GM11168 (cell line): ENCODE results near the gene ARHGAP32.

Source experiments
- in situ Hi-C: fragments of 300-500 bp; cut with MboI; formaldehyde crosslinking; loops from one replicate; pipeline ENCODE4 v1.12.0; 2022; ENCODE audit warnings: low sequenced_read_pairs; ENCODE audit not compliant: unreplicated experiment

ARHGAP32 gene

DNA sequence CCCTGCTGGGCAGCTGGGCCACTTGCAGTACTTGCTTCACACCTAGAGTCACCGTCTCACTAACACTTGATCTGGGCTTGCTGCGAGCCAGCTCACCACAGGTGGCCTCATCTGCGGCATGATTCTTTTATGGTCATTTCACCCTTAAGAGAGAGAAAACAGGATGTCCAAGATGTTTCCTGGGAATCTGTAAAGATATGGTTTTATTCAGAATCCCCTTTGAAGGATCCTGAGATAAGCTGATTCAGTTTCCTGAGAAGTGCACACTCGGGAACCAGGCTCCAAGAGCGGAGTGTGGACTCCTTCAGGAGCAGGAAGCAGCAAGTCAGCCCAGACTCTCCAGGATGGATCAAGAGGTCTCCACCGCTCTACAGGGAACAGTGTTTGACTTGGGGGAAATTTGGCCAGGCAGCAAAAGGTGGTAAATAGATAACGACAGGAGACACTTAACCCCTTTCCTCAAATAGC, 227.6 kb downstream of the ARHGAP32 start:
- in situ Hi-C loops, result no loop called here

DNA sequence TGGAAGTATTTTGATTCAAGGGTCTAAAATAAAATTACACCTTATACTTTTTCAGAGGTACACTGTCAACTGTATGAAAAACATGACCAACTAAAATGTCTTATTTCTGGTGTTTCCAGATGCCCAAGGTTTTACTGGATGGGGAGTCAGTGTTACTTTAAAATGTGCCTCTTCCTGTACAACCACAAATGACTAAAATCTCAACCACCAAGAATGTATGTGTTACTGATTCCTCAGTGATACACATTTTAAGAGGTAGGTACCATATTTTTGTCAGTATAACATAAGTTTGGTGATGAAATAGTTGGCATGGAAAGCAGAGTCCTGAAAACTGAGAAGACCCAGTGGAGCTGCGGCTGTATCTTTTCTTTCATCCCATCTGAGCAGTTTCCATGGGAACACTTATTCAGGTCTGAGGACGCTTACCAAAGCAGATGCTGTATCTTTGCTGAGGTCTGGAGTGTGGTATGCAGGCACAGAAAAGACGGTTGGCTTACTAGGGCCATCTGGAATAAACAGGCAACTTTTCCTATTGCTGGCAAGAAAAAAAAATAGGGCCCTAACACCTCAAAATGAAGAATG, 228.3 kb downstream of the ARHGAP32 start:
- in situ Hi-C loops, result no loop called here

DNA sequence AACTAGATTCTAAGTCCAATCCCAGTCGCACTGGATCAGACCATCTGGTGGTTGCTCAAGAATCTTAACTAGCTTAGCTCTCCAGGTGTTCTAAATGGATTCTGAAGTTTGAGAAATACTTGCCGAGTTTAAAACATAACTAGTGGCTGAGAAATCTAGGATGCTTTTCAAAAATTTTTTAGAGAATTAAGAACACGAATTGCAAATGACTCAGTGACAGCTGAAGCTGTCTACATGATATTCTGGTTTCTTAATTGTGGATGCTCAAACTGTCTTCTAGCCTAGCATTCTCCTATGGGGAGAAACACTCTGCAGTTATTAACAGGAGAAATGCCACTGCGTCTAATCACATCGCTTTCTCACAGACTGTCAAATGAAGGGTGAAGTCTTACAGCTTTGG, 229.2 kb downstream of the ARHGAP32 start:
- in situ Hi-C loops, result no loop called here

DNA sequence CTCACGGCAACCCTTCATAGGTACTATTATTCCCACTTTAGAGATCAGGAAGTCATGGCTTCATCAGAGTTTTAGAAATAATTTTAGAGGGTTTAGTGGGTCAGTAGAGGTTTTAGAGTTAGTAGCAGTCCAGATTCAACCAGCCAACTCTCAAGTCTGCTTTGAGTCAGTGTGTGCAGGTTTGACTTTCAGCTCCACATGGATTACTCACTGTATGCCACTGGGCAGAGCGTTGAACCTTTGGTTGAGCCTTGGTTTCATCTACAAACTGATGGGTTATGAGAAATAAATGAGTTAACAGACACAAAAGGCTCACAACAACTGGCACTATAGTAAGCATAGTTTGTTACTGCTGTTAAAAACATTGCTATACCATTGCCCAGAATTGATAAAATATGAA, 230.5 kb downstream of the ARHGAP32 start:
- in situ Hi-C loops, result no loop called here

DNA sequence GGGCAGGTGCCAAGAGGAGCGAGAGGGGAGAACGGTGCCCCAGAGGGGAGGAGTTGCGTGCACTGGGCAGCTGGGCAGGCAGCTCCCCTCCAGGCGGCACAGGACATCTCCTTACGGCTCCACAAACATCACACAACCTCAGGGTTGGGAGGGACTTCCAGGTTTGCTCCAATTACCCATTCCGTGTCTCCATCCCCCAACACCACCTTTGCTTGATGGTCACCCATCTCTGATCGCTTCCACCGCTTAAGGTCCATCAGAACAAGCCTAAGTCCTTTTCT, 235.0 kb downstream of the ARHGAP32 start:
- in situ Hi-C loops, result loop anchor here (5.0 kb wide), 1 partner anchor 75 kb away; no protein-coding TSS in a partner anchor

DNA sequence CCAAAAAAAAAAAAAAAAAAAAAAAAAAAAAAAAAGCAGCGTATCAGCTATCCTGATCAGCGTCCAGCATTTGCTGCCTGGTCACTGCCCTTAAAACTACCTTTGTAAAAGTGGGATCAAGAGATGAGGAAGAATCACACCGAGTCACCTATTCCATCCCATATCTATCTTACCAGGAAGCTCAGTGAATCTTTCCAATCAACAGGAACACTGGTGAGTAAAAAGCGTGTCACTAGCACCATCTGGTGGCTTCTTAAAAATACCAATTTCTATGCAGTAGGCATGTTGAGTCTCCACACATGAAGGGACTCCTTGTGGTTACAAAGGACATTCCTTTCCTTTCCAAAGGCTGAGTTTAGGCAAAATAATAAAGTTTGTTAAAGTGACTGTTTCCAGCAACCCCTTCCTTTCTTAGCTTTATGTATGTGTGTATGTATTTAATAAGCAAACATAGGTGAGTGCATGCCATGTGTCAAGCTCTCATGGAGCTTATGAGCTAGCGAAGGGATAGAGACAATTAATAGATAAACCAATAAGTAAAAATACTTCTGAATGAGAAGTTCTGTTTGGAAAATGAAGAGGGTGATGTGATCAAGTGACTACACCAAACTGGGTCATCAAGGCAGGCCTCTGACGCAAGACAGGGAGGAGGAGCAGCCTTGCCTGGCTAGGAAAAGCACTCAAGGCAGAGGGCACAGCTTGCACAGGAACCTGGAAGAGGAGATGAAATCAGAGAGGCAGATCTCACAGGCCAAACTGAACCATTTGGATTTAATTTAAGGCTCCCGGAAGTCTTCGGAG, 235.5 kb downstream of the ARHGAP32 start:
- in situ Hi-C loops, result loop anchor here (5.0 kb wide), 1 partner anchor 74 kb away; no protein-coding TSS in a partner anchor

DNA sequence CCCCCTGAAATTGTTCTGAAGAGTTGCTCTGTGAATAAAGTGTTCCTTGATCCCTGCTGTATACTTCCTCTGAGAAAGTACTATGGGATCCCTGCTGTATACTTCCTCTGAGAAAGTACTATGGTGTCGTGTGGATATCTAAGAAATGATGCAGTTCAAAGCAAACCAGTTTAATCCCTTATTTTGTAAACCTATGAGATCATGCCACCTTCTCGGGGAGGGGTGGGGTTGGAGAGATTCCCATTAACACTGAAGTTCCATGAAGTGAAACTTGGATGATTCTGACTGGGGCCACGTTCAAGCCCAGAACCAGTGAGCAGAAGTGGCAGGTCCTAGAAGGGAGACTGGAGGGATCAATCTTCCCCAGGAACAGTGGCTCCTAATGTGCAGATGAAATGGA, 236.5 kb downstream of the ARHGAP32 start:
- in situ Hi-C loops, result loop anchor here (5.0 kb wide), 1 partner anchor 73 kb away; no protein-coding TSS in a partner anchor

DNA sequence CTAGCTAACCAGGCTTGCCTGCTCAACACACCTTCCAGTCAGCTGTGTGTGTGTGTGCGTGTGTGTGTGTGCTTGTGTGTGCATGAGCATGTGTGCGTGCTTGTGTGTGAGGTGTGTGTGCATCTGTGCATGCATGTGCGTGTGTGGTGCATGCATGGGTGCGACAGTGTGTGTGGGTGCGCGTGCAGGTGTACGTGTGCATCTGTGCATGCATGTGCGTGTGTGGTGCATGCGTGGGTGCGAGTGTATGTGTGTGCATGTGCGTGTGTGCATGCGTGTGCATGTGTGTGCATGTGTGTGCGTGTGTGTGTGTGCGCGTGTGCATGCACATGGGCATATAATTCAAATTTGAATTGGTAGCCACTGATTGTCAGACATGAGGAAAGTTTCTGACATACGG, 239.0 kb downstream of the ARHGAP32 start:
- in situ Hi-C loops, result no loop called here

DNA sequence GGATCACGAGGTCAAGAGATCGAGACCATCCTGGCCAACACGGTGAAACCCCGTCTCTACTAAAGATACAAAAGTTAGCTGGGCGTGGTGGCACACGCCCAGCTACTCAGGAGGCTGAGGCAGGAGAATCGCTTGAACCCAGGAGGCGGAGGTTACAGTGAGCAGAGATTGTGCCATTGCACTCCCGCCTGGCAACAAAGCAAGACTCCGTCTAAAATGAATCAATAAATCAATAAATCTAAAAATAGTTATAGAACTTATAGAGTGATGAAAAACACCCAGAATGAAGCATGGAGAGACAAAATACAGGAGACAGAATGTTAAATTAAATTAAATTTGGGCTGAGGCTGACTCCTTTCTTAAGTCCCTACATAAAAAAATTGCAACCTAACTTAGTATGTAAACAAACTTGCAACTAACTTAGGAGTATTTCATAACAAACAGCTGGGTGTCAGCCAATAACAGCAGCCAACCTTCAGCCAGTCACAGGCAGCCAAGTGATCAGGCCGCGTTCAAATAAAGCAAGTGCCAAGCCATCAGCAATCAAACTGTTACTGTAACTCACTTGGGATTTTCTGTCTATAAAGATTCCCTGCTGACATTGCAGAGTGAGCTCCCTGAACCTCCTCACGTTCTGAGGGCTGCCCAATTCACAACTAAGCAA, 242.2 kb downstream of the ARHGAP32 start:
- in situ Hi-C loops, result no loop called here

DNA sequence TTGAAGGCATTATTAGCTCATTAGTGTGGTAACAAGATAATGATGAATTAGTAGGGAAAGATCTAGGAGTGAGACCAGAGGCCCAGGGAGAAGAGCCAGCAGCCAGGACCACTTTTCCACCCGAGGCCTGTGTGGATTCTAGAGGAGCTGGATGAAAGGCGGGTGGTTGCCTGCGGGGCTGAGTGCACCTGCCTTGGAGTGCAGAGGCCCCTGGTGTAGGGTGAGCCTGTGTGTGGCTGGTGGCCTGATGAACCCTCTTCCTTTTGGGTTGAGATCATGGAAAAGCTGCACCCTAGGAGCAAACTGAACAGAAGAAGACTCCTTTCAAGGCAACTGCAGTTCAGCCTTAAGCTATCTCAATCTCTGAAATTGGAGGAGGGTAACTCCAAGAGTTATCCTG, 243.5 kb downstream of the ARHGAP32 start:
- in situ Hi-C loops, result no loop called here

DNA sequence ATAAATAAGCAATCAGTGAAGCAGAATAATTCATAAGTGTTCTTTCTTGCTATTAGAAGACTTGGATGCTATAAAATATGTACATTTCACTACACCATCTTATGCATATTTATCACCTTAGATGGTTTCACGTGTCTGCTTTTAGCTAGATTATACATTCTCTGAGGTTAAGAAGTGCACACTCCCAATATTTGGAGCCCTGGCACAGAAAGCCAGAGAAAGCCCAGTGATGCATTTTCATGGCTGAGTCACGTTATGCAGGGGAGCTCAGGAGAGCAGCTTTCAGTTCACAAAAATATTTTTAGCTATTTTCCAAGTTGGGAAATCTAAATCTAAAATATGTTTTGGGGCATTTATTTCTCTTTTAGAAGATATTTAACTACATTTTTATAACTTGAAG, 244.4 kb downstream of the ARHGAP32 start:
- in situ Hi-C loops, result no loop called here

DNA sequence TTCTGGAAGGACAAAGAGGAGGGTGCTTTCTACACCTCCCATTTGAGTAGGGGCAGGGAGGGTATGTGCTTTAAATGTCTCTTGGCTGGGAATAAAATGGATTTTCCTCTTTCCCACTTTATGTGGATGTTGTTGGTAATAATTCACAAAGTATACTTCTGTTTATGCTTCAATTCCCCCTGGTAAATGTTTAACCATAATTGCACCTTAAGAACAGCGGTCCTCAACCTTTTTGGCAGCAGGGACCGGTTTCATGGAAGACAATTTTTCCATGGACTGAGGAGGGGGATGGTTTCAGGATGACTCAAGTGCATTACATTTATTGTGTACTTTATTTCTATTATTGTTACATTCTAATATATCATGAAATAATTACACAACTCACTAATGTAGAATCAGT, 245.5 kb downstream of the ARHGAP32 start:
- in situ Hi-C loops, result no loop called here

DNA sequence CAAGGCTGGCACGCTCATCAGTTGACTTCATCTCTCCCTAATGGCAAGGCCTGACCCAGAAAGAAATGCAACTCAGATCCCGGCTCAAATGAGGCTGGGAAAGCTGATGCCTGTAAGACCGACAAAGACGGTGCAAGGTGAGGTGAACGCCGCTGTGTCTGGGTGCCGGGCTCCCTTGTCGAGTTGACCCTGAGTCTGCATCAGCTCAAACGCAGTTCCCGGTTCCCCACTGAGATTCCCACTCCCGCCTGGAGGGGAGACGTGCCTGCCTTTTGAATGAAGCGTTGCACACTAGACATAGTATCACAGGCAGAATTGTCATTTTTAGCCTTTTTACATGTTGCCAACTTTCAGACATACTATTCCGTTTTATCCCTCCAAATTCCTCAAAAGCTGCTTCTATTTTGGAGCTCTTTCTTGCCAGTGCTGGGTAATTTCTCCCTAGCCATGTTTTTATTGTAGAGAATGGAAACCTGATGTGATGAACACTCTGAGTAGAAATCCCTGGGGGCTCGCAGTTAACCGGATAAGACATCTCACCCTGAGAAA, 248.6 kb downstream of the ARHGAP32 start:
- in situ Hi-C loops, result no loop called here

DNA sequence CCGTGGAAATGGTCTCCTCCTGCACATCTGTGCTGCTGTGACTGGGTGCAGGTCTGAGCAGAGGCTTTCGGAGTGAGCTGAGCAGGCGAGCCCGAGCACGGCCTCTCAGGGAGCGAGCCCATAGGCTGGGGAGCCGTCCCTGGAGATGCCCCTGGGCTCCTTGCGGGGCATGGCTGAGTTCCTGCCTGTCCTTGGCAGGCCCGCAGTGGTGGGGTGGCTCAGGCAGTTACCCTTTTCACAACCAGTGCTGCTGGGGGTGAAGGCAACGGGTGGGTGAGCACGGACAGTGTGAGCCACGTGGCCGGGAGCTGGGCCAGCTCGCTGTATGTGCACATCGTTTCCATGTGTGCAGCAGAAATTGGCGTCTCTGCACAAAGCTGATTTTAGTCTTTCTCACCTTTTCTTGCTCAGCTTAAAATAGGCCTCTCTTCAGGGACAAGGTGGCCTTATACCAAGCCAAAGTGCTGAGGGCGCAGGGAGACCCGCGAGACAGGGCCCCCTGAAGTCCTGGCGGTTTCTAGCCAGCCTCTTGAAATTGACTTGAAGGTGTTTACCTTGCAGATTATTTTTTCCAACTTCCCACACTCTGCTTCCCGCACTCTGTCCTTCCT, 249.2 kb downstream of the ARHGAP32 start, which contains the start of gene TP53AIP1:
TSS of gene TP53AIP1 (minus strand) at position 55 of the 611 bp plus-strand sequence. CDS start 5,053 bp downstream, outside the sequence.
- in situ Hi-C loops, result no loop called here

DNA sequence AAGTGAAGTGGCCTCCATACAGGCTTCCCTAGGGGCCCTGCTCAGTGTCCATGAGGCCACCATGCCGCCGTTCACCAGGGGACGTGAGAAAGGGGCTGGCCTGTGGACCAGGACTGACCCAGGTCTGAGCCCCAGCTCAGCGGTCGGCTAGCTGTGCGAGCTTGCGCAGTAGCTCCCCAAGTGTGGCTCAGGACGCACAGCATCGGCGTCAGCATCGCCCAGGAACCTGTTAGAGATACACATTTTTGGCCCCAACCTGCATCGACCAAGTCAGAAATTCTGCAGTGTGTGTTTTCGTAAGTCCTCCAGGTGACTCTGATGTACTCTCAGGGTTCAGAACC, 249.9 kb downstream of the ARHGAP32 start:
- in situ Hi-C loops, result no loop called here

DNA sequence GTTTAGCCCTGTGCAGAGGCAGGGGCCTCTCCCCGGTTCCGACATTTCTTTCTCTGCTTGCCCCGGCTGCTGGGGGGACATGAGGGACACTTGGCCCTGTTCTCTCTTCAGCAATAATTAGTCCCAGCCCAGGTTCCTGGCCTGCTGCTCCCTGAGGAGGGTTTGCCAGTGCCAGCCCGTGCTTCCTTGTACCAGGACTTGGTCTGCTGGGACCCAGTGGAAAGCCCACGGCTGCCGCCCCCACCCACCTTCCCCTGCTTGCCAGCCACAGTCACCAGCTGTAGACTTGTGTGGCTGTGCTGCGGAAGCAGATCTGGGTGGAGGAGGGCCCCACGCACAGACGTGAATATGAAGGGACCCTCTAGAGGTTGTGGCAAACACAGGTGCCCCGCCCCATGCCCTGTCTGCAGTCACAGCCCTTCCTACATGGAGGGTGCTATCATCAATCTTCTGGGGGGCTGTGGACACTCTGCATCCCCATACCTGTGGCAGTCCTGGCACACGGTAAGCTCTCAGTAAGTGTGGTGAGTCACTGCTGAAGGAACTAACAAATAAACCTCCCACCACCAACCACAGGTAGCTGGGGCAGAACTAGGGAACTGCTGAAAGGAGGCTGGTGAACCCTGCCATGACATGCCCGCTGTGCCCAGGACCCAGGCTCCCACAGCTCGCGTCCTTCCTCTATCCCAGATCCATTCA, 250.4 kb downstream of the ARHGAP32 start:
- in situ Hi-C loops, result no loop called here

DNA sequence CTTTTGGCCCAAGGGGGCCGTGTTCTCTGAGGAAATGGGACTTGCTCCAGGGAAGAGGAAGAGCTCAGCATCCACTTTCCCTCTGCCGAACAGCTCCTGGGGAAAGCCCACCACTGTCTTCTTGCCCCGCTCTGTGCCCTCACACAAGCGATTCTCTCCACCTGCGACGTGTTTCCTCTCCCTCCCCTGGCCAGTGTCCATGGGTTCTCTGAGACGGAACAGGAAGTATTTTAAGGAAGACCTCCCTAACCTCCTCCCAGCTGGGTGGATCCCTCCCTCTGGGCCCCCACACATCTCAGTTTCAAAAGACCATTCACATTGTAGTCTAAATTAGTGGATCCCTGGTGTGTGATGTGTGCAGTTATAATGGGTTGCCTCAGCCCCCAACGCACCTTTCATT, 251.0 kb downstream of the ARHGAP32 start:
- in situ Hi-C loops, result no loop called here

DNA sequence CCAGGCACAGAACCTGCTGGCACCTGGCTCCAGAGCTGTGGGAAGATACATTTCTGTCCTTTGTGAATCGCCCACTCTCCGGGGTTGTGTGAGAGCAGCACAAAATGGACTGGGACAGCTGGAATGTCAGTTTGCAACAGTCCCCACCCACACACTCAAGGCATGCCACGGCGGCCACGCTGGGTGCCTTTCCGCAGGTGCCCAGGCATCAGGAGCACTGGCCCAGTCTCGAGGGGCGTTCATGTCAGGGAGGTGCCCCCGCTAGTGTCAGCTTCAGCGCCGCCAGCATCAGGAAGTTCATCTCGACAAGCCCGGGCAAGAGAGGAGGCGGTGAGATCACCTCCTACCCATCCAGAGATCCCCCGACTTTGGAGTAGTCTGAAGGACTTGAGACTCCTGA, 251.5 kb downstream of the ARHGAP32 start:
- in situ Hi-C loops, result no loop called here

DNA sequence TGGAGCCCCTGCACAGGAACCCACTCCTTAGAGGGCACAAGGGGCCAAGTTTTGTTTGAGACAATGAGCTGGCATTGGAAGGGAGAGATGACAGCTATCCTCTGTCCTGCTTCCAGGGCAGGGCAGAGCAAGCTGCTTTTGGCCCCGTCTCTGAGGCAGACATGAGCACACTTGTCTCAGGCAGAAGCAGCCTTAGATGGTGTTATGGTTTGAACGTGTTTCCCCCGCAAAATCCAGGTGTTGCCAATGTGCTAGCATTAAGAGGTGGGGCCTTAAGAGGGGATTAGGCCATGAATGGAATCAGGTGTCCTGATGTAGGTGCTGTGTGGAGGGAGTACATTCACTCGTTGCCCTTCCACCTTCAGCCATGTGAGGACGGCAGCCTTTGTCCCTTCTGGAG, 252.0 kb downstream of the ARHGAP32 start:
- in situ Hi-C loops, result no loop called here

DNA sequence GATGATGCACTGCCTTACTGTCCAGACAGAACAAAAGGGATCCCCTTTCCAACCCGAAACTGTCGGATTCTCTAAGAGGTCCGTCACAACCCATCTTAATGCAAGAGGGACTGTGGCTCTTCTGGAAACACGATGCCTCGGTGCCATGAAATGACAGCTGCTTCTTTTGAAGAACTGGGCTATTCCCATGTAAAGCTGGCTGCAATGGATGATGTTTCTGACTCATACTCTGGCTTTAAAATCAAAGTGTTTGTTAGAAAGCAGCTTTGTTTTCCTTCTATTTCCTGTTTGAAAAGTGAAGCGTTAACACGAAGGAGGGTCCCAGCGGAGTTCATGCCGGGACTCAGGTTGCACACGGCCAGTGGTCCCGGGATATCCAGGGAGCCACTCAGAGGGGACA, 252.5 kb downstream of the ARHGAP32 start:
- in situ Hi-C loops, result no loop called here
